SJCRH30 (cell line): Measurements from ENCODE around the gene TXNDC12. TPM values are rescaled to one million over a fixed set of nuclear protein-coding genes. Genes with fewer than 3 reads are reported as not detected.
"Not testable (repeated sequence)": the region's sequence is repeated elsewhere in the genome, so short reads cannot be mapped to it uniquely, and the experiment has no call there.

Experiments
- DNase-seq, 2 experiments: peaks; one replicate each; pipeline ENCODE4 v3.0.0-alpha.2; 2015 to 2020
- H3K27ac ChIP-seq: fragments of 250-450 bp; sonication (Bioruptor Pico); 2 replicates; pipeline ENCODE4 v1.5.1; 2020; ENCODE audit warnings: mild to moderate bottlenecking, moderate library complexity
- H3K27me3 ChIP-seq: fragments of 250-450 bp; sonication (Bioruptor Pico); 2 replicates; pipeline ENCODE4 v1.5.1; 2020; ENCODE audit warnings: mild to moderate bottlenecking, moderate library complexity
- H3K36me3 ChIP-seq: fragments of 250-450 bp; sonication (Bioruptor Pico); 2 replicates; pipeline ENCODE4 v1.5.1; 2020; ENCODE audit warnings: mild to moderate bottlenecking, moderate library complexity
- H3K4me1 ChIP-seq: fragments of 250-450 bp; sonication (Bioruptor Pico); 2 replicates; pipeline ENCODE4 v1.5.1; 2020; ENCODE audit warnings: mild to moderate bottlenecking, moderate library complexity
- H3K4me3 ChIP-seq: fragments of 250-450 bp; sonication (Bioruptor Pico); 2 replicates; pipeline ENCODE4 v1.5.1; 2020; ENCODE audit warnings: mild to moderate bottlenecking, moderate library complexity
- H3K9me3 ChIP-seq: fragments of 250-450 bp; sonication (Bioruptor Pico); replicated peaks from 2 replicates; pipeline ENCODE4 v1.5.1; 2020; ENCODE audit warnings: mild to moderate bottlenecking, moderate library complexity
- total RNA-seq: library from RNA; depleted of rRNA; stranded (reverse); fragments of >200 nt; shearing (Covaris generic); gene quantifications from 2 replicates; pipeline ENCODE4 v1.2.3, GENCODE V29; 2014

Gene TXNDC12
- total RNA-seq, 1 experiment from 2014 or later, result 37.0 TPM

- Histone ChIP-seq H3K36me3 (peaks cover 5% of the 10 kb centered on the region; the same call in 1 of the 2 replicates), H3K27ac (peak overlapping the region; percentile 78), H3K4me1 (peaks cover 4% of the 10 kb centered on the region; the same call in 1 of the 2 replicates), H3K4me3 (peak overlapping the region; percentile 80), H3K27me3 (no peaks in the 10 kb centered on the region), H3K9me3 (no peaks in the 10 kb centered on the region)
- peak; percentile 55 for DNase-seq
These were observed 22.2 kb downstream of the TXNDC12 start for GRCh38 chr1:52032785-52033131.

DNA sequence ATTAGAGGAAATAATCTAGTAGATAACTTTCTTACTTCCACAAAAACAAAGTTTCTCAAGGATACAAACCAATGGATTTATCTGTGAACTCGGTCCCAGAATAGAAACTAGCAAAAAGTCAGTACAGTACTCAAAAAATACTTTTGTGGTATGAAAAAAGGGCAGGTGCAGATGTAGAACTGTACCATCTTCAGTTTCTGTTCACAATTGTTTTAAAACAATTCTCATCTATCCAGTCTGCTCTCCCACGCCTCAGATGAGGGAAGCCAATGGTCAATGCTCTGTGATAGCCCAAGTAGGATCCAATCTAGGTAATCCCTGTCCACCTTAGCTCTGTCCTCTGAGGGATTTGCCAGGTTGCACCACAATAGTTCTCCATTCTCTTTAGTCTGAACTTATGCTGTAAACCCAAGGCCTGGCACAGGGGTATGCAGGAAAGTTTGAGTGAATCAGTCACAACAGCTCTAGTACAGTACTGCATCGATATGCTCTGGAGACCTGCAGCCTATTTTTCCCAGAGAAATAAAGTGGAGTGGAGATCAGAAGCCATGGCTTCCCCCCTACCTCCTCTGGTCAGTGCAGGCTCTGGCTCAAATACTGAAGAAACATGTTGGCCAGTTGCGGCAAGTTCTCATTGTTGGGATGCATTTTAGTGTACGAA lies 22.7 kb downstream of the TXNDC12 start:
- peaks cover 4% of the 10 kb centered on the region; the same call in 1 of the 2 replicates for H3K4me1 ChIP-seq
- H3K27ac ChIP-seq, result no peak overlapping the region
- peak overlapping the region; percentile 80 for H3K4me3 ChIP-seq
- DNase-seq, result no peak
- H3K36me3 ChIP-seq, result peaks cover 5% of the 10 kb centered on the region; the same call in 1 of the 2 replicates
- H3K9me3 ChIP-seq, result no peaks in the 10 kb centered on the region
- no peaks in the 10 kb centered on the region for H3K27me3 ChIP-seq

DNA sequence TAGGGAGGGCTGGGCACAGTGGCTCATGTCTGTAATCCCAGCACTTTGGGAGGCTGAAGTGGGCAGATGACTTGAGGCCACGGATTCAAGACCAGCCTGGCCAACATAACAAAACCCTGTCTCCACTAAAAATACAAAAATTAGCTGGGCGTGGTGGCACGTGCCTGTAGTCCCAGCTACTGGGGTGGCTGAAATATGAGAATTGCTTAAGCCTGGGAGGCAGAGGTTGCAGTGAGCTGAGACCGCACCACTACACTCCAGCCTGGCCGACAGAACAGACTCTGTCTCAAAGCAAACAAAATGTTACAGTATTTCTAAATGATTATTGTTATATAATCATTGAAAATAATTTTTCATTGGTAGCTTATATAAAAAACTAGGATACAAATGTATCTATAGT lies 26.2 kb downstream of the TXNDC12 start:
- H3K9me3 ChIP-seq, H3K36me3 ChIP-seq, H3K4me3 ChIP-seq, H3K27ac ChIP-seq, H3K27me3 ChIP-seq, H3K4me1 ChIP-seq, DNase-seq: not testable (repeated sequence)

DNA sequence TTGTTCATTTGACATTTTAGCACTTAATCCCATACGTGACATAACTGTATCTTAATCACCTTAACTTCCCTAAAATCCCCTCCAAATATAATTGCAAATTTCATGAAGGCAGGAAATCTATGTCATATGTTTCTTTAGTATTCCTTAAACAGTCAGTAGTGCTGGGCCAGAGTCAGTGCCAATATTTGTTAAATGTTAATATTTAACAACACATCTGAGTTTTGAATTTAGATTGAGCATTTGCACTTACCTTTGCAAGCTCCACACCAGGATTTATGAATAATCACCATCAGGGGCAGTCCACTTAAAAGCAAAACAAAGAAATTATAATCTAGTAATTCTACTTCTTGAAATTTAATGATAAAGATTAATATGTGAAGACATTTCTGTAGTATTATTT lies 26.7 kb downstream of the TXNDC12 start:
- Histone ChIP-seq H3K27me3 (no peaks in the 10 kb centered on the region), H3K4me1 (peaks cover 4% of the 10 kb centered on the region; the same call in 1 of the 2 replicates), H3K9me3 (no peaks in the 10 kb centered on the region), H3K36me3 (peaks cover 7% of the 10 kb centered on the region), H3K4me3 (no peak overlapping the region), H3K27ac (no peak overlapping the region)
- DNase-seq, result no peak

DNA sequence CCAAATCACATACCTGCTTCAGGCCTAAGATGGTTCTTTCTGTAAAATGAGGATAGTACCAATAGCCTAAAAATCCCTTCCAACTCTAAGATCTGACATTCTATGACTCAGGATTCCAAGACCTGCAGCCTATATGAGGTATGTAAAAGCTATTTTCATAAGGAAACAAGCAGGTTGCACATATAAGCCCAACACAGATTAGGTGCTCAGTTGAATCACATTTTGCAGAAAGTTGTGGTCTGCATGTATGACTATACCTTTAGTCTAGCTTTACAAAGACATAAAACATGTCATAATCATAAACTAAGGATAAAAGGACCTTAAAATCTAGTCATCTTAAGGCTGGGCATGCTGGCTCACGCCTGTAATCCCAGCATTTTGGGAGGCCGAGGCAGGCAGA lies 28.7 kb downstream of the TXNDC12 start:
- Histone ChIP-seq H3K9me3 (no peaks in the 10 kb centered on the region), H3K4me1 (no peaks in the 10 kb centered on the region), H3K27ac (no peak overlapping the region), H3K36me3 (peaks cover 2% of the 10 kb centered on the region; the same call in 1 of the 2 replicates), H3K4me3 (no peak overlapping the region), H3K27me3 (no peaks in the 10 kb centered on the region)
- DNase-seq, result no peak

- H3K4me3 ChIP-seq, result no peak overlapping the region
- no peaks in the 10 kb centered on the region for H3K4me1 ChIP-seq
- DNase-seq, result no peak
- no peaks in the 10 kb centered on the region for H3K27me3 ChIP-seq
- no peak overlapping the region for H3K27ac ChIP-seq
- H3K9me3 ChIP-seq, result no peaks in the 10 kb centered on the region
- peaks cover 2% of the 10 kb centered on the region; the same call in 1 of the 2 replicates for H3K36me3 ChIP-seq
These were observed 32.9 kb downstream of the TXNDC12 start for GRCh38 chr1:52022133-52022532.

- Histone ChIP-seq H3K36me3 (no peaks in the 10 kb centered on the region), H3K4me3 (no peak overlapping the region), H3K27me3 (0 out of 2 replicates have a peak, but pooled peaks cover 5% of the 10 kb centered on the region), H3K4me1 (no peaks in the 10 kb centered on the region), H3K9me3 (no peaks in the 10 kb centered on the region), H3K27ac (no peak overlapping the region)
- no peak for DNase-seq
These were observed 46.8 kb downstream of the TXNDC12 start for GRCh38 chr1:52008071-52008809.

GRCh38 chr1:52007215-52008002 lies 47.6 kb downstream of the TXNDC12 start:
- H3K4me3 ChIP-seq, result no peak overlapping the region
- DNase-seq, result no peak

GRCh38 chr1:52006081-52006553 lies 48.9 kb downstream of the TXNDC12 start:
- H3K27me3 ChIP-seq, H3K4me1 ChIP-seq, H3K27ac ChIP-seq, H3K36me3 ChIP-seq, DNase-seq, H3K9me3 ChIP-seq, H3K4me3 ChIP-seq: not testable (repeated sequence)

More at GRCh38 chr1:52007215-52008002, 47.6 kb downstream of the TXNDC12 start:
- 0 out of 2 replicates have a peak, but pooled peaks cover 5% of the 10 kb centered on the region for H3K27me3 ChIP-seq
- no peak overlapping the region for H3K27ac ChIP-seq
- H3K9me3 ChIP-seq, result no peaks in the 10 kb centered on the region
- H3K36me3 ChIP-seq, result no peaks in the 10 kb centered on the region
- no peaks in the 10 kb centered on the region for H3K4me1 ChIP-seq

DNA sequence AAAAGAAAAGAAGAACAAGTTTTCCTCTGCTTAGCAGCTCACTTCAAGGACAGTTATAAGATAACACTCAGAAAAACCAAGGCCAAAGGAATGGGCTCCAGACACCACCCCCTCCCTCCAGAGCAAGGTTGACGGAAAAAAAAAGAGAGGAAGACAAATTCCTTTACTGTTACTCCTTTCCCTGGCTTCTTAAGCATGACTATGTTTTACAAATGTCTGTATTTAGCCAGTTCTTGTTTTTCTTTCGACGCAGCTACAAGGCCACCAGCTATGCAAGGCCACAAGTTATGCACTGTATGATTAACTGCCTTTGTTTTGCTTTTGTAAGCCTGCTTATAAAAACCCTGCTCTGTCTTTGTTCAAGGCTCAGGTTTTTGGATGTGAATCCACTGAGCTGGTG lies 49.4 kb downstream of the TXNDC12 start:
- not testable (repeated sequence) for H3K27ac ChIP-seq, H3K4me3 ChIP-seq, DNase-seq, H3K4me1 ChIP-seq, H3K36me3 ChIP-seq, H3K9me3 ChIP-seq, H3K27me3 ChIP-seq

- Histone ChIP-seq H3K27me3 (0 out of 2 replicates have a peak, but pooled peaks cover 5% of the 10 kb centered on the region), H3K9me3 (no peaks in the 10 kb centered on the region), H3K4me3 (no peak overlapping the region), H3K27ac (no peak overlapping the region), H3K36me3 (no peaks in the 10 kb centered on the region), H3K4me1 (no peaks in the 10 kb centered on the region)
- DNase-seq, result no peak
These were observed 51.1 kb downstream of the TXNDC12 start for GRCh38 chr1:52003877-52004276.

DNA sequence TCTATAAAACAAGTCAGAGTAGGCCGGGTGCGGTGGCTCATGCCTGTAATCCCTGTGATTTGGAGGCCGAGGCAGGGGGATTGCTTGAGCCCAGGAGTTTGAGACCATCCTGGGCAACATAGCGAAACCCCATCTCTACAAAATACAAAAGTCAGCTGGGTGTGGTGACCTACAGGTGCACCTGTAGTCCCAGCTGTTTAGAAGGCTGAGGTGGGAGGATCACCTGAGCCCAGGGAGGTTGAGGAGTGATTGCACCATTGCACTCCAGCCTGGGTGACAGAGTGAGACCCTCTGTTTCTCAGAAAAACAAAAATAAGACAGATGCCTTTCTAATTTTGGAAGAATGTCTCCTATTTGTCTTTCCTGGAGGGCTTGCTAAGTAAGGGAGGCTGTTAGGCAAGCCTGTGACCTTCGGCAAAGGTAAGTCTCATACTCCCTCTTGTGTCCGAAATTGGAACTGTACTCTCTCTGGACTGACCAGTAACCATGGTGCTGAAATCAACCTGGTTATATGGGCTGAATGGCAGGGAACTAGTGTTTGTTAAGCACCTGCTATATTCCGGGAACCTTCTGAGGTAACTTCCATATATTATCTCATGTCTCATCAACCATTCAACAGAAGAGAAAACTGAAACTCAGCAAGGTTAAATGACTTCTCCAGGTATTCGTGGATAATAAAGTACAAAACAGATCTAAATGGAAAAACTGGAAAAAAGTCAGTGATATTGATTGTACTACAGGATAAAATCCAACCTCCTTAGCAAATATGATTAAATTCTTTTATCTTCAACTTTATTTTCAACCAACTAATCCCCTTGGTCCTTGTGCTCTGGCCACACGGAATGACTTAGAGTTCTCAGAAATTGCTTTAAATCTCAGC lies 52.7 kb downstream of the TXNDC12 start:
- H3K36me3 ChIP-seq, result no peaks in the 10 kb centered on the region
- no peaks in the 10 kb centered on the region for H3K9me3 ChIP-seq
- DNase-seq, result peak; percentile 78 to 94
- no peak overlapping the region for H3K4me3 ChIP-seq
- 0 out of 2 replicates have a peak, but pooled peaks cover 5% of the 10 kb centered on the region for H3K27me3 ChIP-seq
- no peak overlapping the region for H3K27ac ChIP-seq
- no peaks in the 10 kb centered on the region for H3K4me1 ChIP-seq

DNA sequence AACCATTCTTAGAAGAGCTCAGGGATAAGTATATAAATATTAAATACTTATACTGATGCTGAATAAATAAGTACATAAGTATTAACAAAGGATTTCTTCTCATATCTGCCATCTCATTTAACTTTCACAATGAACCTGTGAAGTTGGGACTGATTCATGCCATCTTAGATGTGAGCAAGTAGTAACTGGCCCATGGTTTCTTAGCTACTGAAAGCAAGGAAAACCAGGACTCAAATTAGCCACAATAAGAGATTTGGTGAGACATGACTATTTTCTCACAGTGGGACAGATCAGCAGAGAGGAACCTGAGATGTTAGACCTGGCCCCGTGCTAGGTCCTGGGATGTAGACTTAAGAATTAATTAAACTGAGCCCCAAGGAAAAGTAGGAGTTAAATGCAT lies 56.3 kb downstream of the TXNDC12 start:
- no peaks in the 10 kb centered on the region for H3K4me1 ChIP-seq
- H3K27me3 ChIP-seq, result no peaks in the 10 kb centered on the region
- no peaks in the 10 kb centered on the region for H3K36me3 ChIP-seq
- H3K4me3 ChIP-seq, result no peak overlapping the region
- DNase-seq, result no peak
- H3K9me3 ChIP-seq, result no peaks in the 10 kb centered on the region
- no peak overlapping the region for H3K27ac ChIP-seq

DNA sequence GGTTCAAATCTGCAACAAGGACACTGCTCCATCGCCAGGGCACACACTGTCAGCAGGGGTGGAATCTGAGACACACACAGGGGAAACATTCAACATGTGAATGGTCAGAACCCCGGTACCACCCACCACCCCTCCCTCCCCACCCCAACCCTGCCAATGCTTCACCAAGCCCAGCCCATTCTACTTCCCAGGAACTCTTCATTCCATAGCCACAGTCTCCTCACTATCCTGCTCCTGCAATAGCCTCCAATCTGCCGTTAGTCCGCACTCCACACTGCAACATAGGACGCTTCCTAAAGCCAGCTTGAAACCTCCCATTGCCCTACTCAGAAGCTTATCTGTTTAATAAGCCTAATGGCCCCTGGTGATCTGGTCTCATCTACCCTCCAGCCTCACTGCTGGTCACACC lies 57.0 kb downstream of the TXNDC12 start:
- no peaks in the 10 kb centered on the region for H3K36me3 ChIP-seq
- H3K27me3 ChIP-seq, result no peaks in the 10 kb centered on the region
- H3K9me3 ChIP-seq, result no peaks in the 10 kb centered on the region
- H3K4me3 ChIP-seq, result no peak overlapping the region
- H3K27ac ChIP-seq, result no peak overlapping the region
- H3K4me1 ChIP-seq, result no peaks in the 10 kb centered on the region
- DNase-seq, result no peak
